Activated gamma-delta T cell treated with anti-CD3 and anti-CD28 coated beads, Interleukin-2, amount 50 U/mL, for 16 hours (primary cell): ENCODE results near the gene CSGALNACT2.
"Not testable (repeated sequence)": the region's sequence is repeated elsewhere in the genome, so short reads cannot be mapped to it uniquely, and the experiment has no call there.

Experiments used
- DNase-seq: peaks from one replicate; pipeline ENCODE4 v3.0.0-alpha.2; 2020; ENCODE audit warnings: low read depth

CSGALNACT2 gene

GRCh38 chr10:43138021-43138756, at the start of gene CSGALNACT2:
CSGALNACT2 (plus strand) TSS chr10:43138445; CDS start chr10:43155150, 16,705 bp downstream.
- peak; percentile 78 for DNase-seq

- no peak for DNase-seq
Measured at GRCh38 chr10:43089519-43089918, 48.7 kb upstream of the CSGALNACT2 start.

DNA sequence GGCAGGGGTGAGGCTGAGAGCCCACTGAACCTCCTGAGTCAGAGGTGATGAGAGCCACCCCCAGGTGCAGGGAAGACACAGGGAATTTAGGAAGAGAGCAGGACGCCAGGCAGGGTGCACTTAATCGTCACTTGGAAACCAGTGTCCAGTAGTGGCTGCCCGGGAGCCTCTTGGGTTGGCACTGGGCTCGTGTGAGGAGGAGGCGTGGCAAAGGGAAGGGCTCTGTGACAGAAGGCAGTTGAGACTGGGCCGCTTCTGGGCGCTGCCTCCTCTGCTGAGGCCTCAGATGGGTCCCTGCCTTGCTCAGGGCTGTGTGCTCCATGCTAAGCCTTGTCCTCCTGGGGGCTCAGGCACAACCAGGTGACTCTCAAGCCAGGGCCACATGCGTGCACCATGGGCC, 48.1 kb upstream of the CSGALNACT2 start:
- DNase-seq = no peak

DNA sequence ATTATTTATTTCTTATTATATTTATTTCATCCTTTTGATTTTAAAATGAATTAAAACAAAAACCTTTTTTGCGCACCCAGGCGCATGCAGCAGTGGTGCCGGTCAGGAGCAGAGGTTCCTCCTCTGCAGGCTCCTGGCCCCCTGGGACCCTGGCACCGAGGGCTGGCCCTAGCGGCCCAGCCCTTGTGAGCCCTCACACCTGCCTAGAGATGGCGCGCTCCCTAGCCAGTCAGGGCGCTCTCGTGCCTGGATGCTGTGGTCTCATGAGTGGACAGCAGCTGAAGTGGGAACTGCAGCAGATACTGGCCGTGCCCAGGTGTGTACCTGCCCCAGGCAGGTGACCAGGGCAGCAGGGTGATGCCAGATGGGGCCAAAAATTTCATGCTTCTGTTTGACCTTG, 47.6 kb upstream of the CSGALNACT2 start:
- DNase-seq = no peak

- no peak for DNase-seq
Measured at GRCh38 chr10:43091846-43092245, 46.4 kb upstream of the CSGALNACT2 start.

DNA sequence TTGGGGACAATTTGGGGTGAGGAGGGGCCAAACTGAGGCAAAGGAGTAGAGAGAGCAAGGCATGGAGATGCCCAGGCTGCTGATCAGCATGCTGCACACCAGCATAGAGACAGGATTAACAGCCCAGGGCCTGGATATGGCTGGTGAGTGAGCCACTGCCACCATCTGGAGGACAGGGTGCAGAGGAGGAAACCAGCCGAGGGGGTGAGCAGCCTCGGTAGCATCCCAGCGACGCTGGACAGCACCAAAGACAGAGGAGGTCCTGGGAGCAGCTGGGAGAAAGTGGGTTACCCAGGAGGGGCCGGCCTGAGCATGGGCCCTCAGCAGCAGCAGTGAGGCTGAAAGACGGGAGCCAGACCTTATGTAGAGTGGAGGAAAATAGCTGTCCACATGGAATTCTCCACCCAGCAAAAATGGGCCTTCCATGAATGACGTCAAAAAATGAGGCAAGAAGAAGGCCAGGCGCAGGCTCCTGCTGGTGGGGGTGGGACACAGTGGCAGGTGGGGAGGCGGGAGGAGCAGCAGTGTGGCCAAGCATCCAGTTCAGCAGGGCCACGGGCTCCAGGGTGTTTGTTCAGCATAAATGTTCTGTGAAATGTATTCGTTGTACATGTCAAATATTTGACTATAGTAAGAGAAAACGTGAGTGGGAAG, 44.7 kb upstream of the CSGALNACT2 start:
- DNase-seq = no peak

DNA sequence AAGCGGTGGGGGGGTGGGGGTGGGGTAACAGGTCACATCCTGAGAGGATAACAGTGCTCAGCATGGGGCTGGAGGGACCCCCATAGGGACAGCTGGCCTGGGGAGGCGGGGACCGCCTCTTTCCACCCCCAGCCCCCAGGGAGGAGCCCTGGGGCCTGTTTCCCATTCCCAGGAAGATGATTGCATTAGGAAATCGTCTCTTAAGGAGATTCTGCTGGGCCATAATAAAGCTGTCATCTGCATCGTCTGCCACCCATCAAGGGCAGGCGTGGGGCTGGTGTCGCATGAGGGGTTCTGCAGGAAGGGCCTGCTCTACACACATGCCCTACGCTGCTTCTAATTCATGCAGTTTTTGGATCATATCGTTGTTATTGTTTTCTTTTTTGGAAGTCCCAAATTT, 44.2 kb upstream of the CSGALNACT2 start:
- no peak for DNase-seq

GRCh38 chr10:43099339-43099738, 38.9 kb upstream of the CSGALNACT2 start:
- not testable (repeated sequence) for DNase-seq

GRCh38 chr10:43099928-43100327, 38.3 kb upstream of the CSGALNACT2 start:
- no peak for DNase-seq

GRCh38 chr10:43100366-43100765, 37.9 kb upstream of the CSGALNACT2 start:
- no peak for DNase-seq

DNA sequence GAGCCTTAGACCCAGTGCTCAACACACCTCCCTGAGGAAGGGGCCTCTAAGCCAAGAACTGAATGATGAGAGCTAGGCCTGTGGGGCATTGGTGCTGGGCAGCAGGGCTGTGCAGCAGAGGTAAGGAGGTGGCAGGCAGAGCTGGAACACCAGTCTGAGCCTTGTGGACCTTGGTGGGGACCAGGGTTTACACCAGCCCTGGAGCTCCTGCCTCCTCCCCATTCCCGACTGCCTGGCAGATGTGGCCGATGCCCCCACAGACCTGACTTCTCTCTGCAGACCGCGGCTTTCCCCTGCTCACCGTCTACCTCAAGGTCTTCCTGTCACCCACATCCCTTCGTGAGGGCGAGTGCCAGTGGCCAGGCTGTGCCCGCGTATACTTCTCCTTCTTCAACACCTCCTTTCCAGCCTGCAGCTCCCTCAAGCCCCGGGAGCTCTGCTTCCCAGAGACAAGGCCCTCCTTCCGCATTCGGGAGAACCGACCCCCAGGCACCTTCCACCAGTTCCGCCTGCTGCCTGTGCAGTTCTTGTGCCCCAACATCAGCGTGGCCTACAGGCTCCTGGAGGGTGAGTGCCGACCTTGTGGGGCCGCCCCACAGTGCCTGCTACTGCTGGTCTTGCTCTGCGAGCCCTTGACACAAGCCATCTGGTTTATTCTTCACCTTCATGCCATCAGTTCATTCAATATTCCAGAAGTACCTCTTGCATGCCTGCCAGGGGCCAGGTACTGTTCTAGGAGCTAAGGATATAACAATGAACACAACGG, 36.0 kb upstream of the CSGALNACT2 start:
- DNase-seq = no peak

DNA sequence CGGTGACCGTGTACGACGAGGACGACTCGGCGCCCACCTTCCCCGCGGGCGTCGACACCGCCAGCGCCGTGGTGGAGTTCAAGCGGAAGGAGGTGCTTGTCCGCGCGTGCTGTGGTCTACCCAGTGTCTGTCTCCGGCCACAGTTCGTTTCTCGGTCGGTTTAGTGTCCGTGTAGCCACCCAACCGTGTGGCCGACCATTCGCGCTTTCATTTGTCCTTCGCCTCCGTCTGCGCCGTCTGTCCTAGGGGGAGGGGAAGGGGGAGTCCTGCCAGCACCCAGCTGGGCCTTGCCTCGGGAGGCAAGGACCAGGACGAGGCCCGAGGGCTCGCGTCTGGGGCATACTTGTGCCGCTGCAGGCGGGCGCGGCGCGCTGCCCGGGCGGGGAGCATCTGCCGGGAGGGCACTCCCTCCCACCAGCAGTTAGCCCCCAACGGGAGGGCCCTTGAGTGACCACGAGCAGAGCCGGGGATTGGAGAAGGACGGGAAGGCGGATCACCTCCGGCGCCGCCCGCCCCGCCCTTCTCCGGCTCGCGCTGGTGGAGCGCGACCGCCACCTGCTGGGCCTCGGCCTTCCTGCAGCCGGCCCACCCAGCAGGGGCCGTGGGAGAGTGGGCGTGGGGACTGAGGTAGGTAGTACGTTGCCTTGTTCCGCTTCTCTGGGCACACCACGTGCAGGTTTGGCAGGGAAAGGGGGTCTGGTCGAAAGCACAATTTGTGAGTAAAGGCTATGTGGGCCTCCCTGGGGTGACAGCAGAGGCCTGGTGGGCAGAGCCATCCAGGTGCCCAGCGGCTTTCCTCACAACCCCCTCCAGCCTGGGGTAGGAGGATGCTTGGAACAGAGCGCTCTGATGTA, 32.9 kb upstream of the CSGALNACT2 start:
- DNase-seq = peak; percentile 63

DNA sequence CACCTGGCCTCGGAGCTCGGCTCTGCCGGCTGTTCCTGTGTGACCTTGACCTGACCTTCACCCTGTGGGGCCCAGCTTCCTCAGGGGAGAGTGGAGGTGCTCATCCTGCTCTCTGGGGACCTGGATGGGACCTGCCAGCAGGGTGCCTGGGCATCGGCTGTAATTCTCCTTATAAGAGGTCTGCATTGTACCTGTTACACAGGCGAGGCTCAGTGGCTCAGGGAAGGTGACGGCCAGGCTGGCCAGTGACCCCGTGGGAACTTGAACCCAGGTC, 32.4 kb upstream of the CSGALNACT2 start:
- DNase-seq = no peak

- no peak for DNase-seq
Measured at GRCh38 chr10:43106256-43107091, 31.8 kb upstream of the CSGALNACT2 start.

GRCh38 chr10:43108951-43109350, 29.3 kb upstream of the CSGALNACT2 start:
- no peak for DNase-seq

- no peak for DNase-seq
Measured at GRCh38 chr10:43109671-43110249, 28.5 kb upstream of the CSGALNACT2 start.

GRCh38 chr10:43110338-43111071, 27.7 kb upstream of the CSGALNACT2 start:
- DNase-seq = no peak

- DNase-seq = no peak
Measured at GRCh38 chr10:43111101-43111500, 27.1 kb upstream of the CSGALNACT2 start.

DNA sequence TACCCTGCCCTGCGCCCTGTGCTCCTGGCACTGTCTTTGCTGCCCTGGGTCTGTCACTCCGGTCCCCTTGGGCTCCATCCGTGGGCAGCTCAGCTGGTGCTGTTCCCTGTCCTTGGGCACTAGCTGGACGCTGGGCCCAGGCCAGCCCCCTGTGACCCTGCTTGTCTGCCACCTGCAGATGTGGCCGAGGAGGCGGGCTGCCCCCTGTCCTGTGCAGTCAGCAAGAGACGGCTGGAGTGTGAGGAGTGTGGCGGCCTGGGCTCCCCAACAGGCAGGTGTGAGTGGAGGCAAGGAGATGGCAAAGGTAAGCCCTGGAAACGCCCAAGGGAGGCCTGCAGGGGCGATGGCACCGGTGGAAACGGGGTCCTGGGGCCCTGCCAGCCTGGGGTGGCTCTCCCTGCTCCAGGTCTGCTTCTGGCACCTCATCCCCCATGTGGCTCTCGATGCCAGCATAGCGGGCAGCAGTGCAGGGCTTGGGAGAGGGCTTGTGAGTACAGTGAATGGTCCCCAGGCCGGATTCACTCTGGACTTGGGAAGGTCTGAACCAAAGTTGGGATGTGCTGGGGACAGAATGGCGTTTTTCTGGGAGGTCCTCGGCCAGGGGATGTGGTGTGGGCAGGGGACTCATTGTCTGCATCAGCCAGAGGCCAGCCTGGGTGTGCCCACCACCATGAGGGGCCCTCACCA, 26.2 kb upstream of the CSGALNACT2 start:
- no peak for DNase-seq

DNA sequence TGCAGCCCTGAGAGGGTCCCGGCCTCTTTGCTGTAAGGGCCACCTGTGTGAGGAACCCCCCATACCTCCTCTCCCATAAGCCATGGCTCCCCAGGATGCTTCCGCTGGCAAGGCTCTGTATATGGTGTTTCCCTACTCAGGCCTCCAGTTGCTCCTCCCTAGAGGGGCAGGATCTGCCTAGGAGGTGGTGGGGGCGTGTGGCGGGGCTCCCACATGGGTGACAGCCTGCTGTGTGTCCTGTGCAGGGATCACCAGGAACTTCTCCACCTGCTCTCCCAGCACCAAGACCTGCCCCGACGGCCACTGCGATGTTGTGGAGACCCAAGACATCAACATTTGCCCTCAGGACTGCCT, 25.7 kb upstream of the CSGALNACT2 start:
- DNase-seq = no peak
